Activated T-cell treated with anti-CD3 and anti-CD28 coated beads for 24 hours (primary cell): ENCODE data around the gene NUDT4.
"Not testable (repeated sequence)": the region's sequence is repeated elsewhere in the genome, so short reads cannot be mapped to it uniquely, and the experiment has no call there.

Experiments
- DNase-seq: peaks from one replicate; pipeline ENCODE4 v3.0.0-alpha.2; 2020; ENCODE audit warnings: low read depth

The NUDT4 gene

GRCh38 chr12:93429448-93429847, 51.7 kb downstream of the NUDT4 start:
- no peak for DNase-seq

GRCh38 chr12:93429852-93430251, 52.1 kb downstream of the NUDT4 start:
- DNase-seq, result no peak

- no peak for DNase-seq
Measured at GRCh38 chr12:93430280-93430679, 52.6 kb downstream of the NUDT4 start.

- DNase-seq, result not testable (repeated sequence)
Measured at GRCh38 chr12:93432031-93432430, 54.3 kb downstream of the NUDT4 start.

- no peak for DNase-seq
Measured at GRCh38 chr12:93434256-93434865, 56.6 kb downstream of the NUDT4 start.

- DNase-seq, result no peak
Measured at GRCh38 chr12:93438266-93439050, 60.7 kb downstream of the NUDT4 start.

GRCh38 chr12:93440043-93440835, 62.5 kb downstream of the NUDT4 start:
- no peak for DNase-seq

- peak; percentile 16 for DNase-seq
Measured at GRCh38 chr12:93441081-93441616, 63.4 kb downstream of the NUDT4 start.

GRCh38 chr12:93441617-93442410, 64.1 kb downstream of the NUDT4 start, which contains the start of gene UBE2N:
Gene UBE2N, minus strand, starts transcription at chr12:93441947. Its CDS starts 63 bp downstream, at chr12:93441884.
- peak; percentile 96 for DNase-seq

GRCh38 chr12:93442411-93443340, 65.0 kb downstream of the NUDT4 start:
- no peak for DNase-seq

GRCh38 chr12:93443576-93443975, 65.9 kb downstream of the NUDT4 start:
- DNase-seq, result no peak

GRCh38 chr12:93447555-93448290, 70.0 kb downstream of the NUDT4 start:
- DNase-seq, result no peak

GRCh38 chr12:93448796-93449195, 71.1 kb downstream of the NUDT4 start:
- DNase-seq, result no peak

GRCh38 chr12:93449277-93449676, 71.6 kb downstream of the NUDT4 start:
- DNase-seq, result no peak

- DNase-seq, result no peak
Measured at GRCh38 chr12:93451423-93452158, 73.9 kb downstream of the NUDT4 start.

GRCh38 chr12:93453633-93454032, 75.9 kb downstream of the NUDT4 start:
- no peak for DNase-seq

GRCh38 chr12:93456077-93456476, 78.4 kb downstream of the NUDT4 start:
- no peak for DNase-seq
